ENCODE data around the gene MYADML2. TPM values are rescaled to one million over a fixed set of nuclear protein-coding genes. Genes with fewer than 3 reads are reported as not detected.

MYADML2 gene, protein sequence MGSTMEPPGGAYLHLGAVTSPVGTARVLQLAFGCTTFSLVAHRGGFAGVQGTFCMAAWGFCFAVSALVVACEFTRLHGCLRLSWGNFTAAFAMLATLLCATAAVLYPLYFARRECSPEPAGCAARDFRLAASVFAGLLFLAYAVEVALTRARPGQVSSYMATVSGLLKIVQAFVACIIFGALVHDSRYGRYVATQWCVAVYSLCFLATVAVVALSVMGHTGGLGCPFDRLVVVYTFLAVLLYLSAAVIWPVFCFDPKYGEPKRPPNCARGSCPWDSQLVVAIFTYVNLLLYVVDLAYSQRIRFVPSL
- total RNA-seq (24.1 TPM), polyA plus RNA-seq (ENCODE audit: insufficient read depth in 1 of 8, insufficient read length in 8 of 8, low replicate concordance in 1 of 8) (10 to 100 TPM; 11.3 to 23.1 (median 20.0) TPM)
- long read RNA-seq, donor 1 = 0 reads
- long read RNA-seq, donor 2 = 0 reads
- long read RNA-seq, donor 3 = 0 reads
- long read RNA-seq, donor 4, partial matches to known transcripts = 11 of 11 reads
- long read RNA-seq, donor 4, other reads (novel, unspliced or antisense) = 0 of 11 reads
- long read RNA-seq, donor 5, partial matches to known transcripts = 24 of 24 reads
- long read RNA-seq, donor 5, other reads (novel, unspliced or antisense) = 0 of 24 reads
- long read RNA-seq, donor 6 = 0 reads
- long read RNA-seq, donor 7 = 0 reads
- long read RNA-seq, donor 8, partial matches to known transcripts = 10 of 10 reads
- long read RNA-seq, donor 8, other reads (novel, unspliced or antisense) = 0 of 10 reads
- long read RNA-seq, donor 9, partial matches to known transcripts = 9 of 9 reads
- long read RNA-seq, donor 9, other reads (novel, unspliced or antisense) = 0 of 9 reads
- long read RNA-seq, donor 10 = 0 reads
- long read RNA-seq, donor 11, partial matches to known transcripts = 18 of 18 reads
- long read RNA-seq, donor 11, other reads (novel, unspliced or antisense) = 0 of 18 reads

DNA sequence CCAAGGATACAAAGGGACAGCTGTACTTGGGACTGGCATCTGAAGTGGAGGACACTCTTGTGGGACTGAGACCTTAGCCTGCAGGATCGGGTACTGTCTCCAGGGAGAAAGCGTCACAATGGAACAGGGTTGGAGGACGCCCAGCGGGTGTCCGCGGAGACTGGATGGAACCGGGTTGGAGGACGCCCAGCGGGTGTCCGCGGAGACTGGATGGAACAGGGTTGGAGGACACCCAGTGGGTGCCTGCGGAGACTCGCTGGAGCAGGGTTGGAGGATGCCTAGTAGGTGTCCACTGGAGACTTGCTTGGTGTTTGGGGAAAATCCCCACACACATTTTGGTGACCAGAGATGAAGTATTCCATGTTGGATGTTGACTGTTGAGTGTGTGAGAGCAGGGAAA is at the start of gene MYADML2:
Gene MYADML2, minus strand, starts transcription at position 45 of the 400 bp plus-strand sequence. CDS start 5,492 bp downstream, outside the sequence.
- H3K4me3 ChIP-seq (ENCODE audit: low read length) = no peak within 1 kb of the TSS
- DNase-seq = no peak
- WGBS (ENCODE audit: insufficient coverage) = 90% methylated on average over 6 of the region's 13 CpGs
- no peaks in the 10 kb centered on the region for H3K36me3 ChIP-seq (ENCODE audit: control insufficient read depth, insufficient read depth, low read length)
- peaks cover 10% of the 10 kb centered on the region for H3K27me3 ChIP-seq (ENCODE audit: control insufficient read depth, insufficient read depth, low read length)
- H3K27ac ChIP-seq (ENCODE audit: low read length) = no peak within 1 kb of the TSS
- no peaks in the 10 kb centered on the region for H3K9me3 ChIP-seq (replicated peaks; ENCODE audit: control insufficient read depth, low read depth, low read length)
- peaks cover 4% of the 10 kb centered on the region for H3K4me1 ChIP-seq (ENCODE audit: control insufficient read depth, insufficient read depth, low read length)

DNA sequence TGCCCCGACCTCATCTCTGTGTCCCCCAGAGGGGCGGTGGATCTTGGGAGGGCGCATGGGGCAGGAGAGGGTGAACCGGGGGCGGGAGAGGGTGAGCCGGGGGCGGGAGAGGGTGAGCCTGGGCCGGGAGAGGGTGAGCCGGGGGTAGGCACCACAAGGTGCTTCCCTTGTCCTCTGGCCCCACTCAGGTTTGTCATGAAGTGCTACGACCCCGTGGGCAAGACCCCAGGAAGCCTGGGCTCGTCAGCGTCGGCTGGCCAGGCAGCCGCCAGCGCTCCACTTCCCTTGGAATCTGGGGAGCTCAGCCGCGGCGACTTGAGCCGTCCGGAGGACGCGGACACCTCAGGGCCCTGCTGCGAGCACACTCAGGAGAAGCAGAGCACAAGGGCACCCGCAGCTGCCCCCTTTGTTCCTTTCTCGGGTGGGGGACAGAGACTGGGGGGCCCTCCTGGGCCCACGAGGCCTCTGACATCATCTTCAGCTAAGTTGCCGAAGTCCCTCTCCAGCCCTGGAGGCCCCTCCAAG is 49.3 kb upstream of the MYADML2 start:
- DNase-seq = no peak
- Histone ChIP-seq H3K27ac (ENCODE audit: low read length) (no peak overlapping the region), H3K9me3 (replicated peaks; ENCODE audit: control insufficient read depth, low read depth, low read length) (no peaks in the 10 kb centered on the region), H3K27me3 (ENCODE audit: control insufficient read depth, insufficient read depth, low read length) (no peaks in the 10 kb centered on the region), H3K4me3 (ENCODE audit: low read length) (no peak overlapping the region), H3K36me3 (ENCODE audit: control insufficient read depth, insufficient read depth, low read length) (peaks cover 21% of the 10 kb centered on the region), H3K4me1 (ENCODE audit: control insufficient read depth, insufficient read depth, low read length) (peaks cover 63% of the 10 kb centered on the region)
- 86% methylated on average over 20 of the region's 28 CpGs for WGBS (ENCODE audit: insufficient coverage)

DNA sequence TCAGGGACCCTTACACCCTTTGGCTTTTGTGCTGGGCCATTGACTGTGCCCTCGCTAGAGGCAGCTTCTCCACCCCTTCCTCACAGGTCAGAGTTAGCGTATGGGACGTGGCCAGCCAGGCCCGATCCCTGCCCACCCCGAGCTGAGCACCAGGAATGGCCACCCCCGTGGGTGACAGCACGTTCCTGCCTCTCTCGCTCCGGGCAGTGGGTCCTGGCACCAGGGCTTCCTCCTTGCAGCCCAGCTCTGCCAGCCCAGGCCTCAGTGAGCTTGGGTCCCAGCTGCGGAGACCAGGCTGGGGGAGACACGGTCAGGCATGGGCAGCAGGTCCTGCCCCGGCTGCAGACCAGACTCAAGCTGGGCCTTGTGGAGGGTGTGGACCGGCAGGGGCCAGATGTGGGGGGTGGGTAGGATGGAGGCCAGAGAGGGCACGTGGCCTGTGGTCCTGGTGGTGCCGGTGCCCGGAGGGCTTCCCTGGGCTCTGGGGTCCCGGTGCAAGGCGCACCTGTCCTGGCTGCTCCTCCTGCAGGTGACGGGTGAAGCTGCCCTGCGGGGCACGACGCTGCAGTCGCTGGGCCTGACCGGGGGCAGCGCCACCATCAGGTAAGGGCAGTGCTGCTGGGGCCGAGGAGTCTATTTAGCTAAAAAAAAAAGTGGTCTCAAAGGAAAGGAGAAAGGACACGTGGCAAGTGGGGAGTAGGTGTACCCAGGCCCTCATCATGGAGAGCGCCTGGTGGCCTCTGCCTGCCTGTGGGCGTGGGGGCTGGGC is 48.6 kb upstream of the MYADML2 start:
- Histone ChIP-seq H3K4me3 (ENCODE audit: low read length) (no peak overlapping the region), H3K27me3 (ENCODE audit: control insufficient read depth, insufficient read depth, low read length) (no peaks in the 10 kb centered on the region), H3K4me1 (ENCODE audit: control insufficient read depth, insufficient read depth, low read length) (peaks cover 63% of the 10 kb centered on the region), H3K27ac (ENCODE audit: low read length) (no peak overlapping the region), H3K36me3 (ENCODE audit: control insufficient read depth, insufficient read depth, low read length) (peaks cover 22% of the 10 kb centered on the region), H3K9me3 (replicated peaks; ENCODE audit: control insufficient read depth, low read depth, low read length) (no peaks in the 10 kb centered on the region)
- no peak for DNase-seq
- WGBS (ENCODE audit: insufficient coverage) = 93% methylated on average over 29 of the region's 29 CpGs

DNA sequence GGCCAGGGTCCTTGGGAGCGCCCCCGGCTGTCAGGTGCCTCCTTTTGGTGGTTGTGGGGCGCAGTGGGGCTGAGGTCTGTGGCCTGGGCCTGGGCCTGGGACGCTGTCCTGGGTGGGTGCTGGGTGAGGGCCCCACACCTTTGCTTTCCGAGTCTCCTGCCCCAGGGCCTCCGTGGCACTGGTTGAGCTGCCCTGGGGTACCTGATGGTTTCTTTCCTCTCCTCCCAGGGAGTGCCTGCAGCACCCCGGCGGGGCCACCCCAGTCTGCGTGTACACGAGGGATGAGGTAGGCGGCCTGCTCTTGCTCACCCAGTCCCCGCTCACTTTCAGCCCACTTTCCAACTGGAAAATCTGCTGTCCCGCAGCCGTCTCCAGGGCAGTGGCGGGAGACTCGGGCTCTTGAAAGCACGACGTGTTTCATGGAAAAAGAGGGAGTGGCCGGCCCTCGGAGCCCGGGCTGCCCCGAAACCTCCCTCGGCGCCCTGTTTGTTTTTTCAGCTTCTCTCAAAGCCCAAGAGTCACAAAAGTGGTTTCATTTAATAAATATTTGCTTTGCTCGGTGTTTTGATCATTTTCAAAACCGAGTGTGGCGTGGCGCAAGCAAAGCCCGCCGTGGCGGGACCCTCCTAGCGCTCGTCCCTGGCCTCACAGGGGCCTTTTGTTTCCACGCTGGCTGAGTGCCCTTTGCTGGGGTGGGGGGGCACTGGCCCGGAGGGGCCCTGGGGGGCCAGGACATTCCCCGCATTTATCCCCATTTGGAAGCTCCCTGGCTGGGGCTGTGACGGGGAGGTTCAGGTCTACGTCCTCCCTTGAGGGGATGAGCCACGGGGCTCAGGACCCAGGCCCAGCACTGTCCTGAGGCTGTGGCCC is 47.8 kb upstream of the MYADML2 start:
- Histone ChIP-seq H3K4me1 (ENCODE audit: control insufficient read depth, insufficient read depth, low read length) (peaks cover 58% of the 10 kb centered on the region), H3K9me3 (replicated peaks; ENCODE audit: control insufficient read depth, low read depth, low read length) (no peaks in the 10 kb centered on the region), H3K4me3 (ENCODE audit: low read length) (no peak overlapping the region), H3K27ac (ENCODE audit: low read length) (no peak overlapping the region), H3K27me3 (ENCODE audit: control insufficient read depth, insufficient read depth, low read length) (no peaks in the 10 kb centered on the region), H3K36me3 (ENCODE audit: control insufficient read depth, insufficient read depth, low read length) (peaks cover 28% of the 10 kb centered on the region)
- WGBS (ENCODE audit: insufficient coverage) = 90% methylated on average over 23 of the region's 39 CpGs
- DNase-seq = no peak

DNA sequence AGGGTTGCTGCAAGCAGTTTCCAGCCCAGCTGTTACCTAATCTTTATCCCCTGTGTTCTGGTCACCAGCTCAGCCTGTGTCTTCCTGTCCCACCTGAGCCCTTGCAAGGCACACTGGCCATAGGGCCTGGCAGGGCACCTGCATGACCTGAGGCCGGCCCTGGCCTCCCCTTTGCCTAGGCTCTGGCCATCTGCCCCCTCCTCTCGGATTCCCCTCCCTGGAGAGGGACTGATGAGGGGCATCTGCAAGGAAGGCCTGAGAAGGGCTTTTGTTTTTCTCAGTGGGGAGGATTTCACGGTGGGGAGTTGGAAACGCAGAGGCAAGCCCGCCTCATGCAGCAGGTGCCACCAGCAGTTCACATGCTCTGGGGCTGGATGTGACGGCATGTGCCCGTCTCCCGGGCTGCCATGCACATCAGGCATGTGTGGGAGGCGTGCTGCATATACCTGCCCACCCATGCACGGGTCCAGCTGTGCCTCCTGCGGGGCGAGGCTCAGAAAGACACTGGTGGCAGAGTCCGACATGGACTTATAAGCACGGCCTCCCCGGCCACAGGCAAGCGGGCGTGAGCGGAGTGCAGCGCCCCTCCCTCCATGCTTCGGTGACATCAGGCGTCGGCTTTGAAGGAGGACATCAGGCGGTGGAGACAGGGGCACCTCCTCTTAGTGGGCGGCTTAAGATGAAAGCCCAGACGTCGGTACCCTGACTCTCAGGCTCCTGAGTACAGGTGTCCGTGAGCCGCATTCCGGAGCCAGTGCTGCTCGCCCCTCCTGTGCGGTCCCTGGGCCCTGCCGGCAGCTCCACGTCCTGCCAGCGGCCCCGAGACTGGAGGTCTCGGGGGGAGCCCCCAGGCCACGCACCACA is 46.9 kb upstream of the MYADML2 start:
- Histone ChIP-seq H3K4me1 (ENCODE audit: control insufficient read depth, insufficient read depth, low read length) (peaks cover 56% of the 10 kb centered on the region), H3K27me3 (ENCODE audit: control insufficient read depth, insufficient read depth, low read length) (no peaks in the 10 kb centered on the region), H3K4me3 (ENCODE audit: low read length) (no peak overlapping the region), H3K27ac (ENCODE audit: low read length) (no peak overlapping the region), H3K9me3 (replicated peaks; ENCODE audit: control insufficient read depth, low read depth, low read length) (no peaks in the 10 kb centered on the region), H3K36me3 (ENCODE audit: control insufficient read depth, insufficient read depth, low read length) (peaks cover 32% of the 10 kb centered on the region)
- WGBS (ENCODE audit: insufficient coverage) = 87% methylated on average over 34 of the region's 37 CpGs
- no peak for DNase-seq

DNA sequence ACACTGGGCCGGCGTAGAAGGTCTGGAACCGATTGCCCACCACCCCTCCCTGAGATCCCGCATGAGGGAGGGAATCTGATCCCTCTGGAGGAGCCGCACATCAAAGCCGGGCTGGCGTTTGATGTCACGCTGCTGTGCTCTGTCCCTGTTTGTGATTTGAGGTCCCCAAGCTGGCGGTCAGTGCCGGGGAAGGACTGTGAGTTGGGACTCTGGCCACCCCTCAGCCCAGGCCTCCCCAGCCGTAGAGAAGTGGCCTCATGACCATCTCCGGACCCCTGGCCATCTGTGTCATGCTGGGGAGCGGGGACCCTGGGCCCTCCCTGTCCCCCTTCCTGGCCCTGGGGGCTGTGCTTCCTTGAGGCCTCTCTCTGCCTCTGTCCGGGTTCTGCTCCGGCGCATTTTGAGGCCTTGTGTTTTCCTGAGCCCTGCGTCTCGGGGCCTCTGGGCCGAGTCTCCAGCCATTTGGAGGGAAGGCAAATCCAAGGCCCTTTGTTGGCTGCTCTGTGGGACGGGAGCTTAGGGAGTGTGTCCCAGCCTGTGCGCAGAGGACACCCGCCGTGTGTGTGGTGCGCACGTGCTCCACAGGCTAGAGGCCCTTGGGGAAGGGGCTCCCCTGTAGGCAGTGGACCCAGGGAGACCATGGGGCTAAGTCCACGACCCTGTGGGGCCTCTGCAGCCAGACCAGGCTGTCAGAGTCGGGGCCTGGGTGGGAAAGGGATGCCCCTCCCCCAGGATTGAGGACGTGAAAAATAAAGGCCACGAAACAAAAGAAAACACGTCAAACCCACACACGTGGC is 45.5 kb upstream of the MYADML2 start:
- H3K36me3 ChIP-seq (ENCODE audit: control insufficient read depth, insufficient read depth, low read length) = peaks cover 37% of the 10 kb centered on the region
- H3K4me1 ChIP-seq (ENCODE audit: control insufficient read depth, insufficient read depth, low read length) = peaks cover 52% of the 10 kb centered on the region
- WGBS (ENCODE audit: insufficient coverage) = 33% methylated on average over 27 of the region's 31 CpGs
- H3K4me3 ChIP-seq (ENCODE audit: low read length) = no peak overlapping the region
- peak; percentile 54 for DNase-seq
- no peaks in the 10 kb centered on the region for H3K9me3 ChIP-seq (replicated peaks; ENCODE audit: control insufficient read depth, low read depth, low read length)
- no peaks in the 10 kb centered on the region for H3K27me3 ChIP-seq (ENCODE audit: control insufficient read depth, insufficient read depth, low read length)
- H3K27ac ChIP-seq (ENCODE audit: low read length) = peak overlapping the region; percentile 88

DNA sequence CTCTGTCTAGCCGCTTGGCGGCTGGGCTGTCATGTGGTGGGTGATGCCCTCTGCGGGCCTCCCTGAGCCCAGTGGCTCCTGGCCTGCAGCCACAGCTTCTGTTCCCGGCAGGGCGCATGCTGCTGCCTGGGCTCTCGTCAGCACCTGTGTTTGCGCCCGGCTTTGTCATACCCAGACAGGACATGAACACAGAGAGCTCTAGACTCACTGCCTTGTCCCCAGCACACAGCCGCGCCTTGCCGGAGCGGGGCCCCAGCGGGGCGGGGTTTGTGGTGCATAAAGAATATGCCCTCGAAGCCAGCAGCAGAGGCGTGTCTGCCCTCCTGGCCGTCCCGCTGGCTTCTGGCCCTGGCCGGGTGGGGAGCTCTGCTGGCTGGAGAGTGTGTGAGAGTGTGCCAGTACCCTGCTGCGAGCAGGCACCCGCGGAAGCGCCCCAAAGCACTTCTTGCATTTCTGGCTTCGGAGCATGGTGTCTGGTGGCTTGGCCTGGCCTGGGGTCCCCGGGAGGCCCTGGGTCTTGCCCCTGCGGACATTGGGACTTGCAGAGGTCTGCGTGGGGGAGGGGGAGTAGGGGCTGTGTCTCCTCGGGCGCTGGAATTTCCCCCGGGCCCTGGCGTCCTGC is 44.8 kb upstream of the MYADML2 start:
- DNase-seq = peak; percentile 85
- Histone ChIP-seq H3K27me3 (ENCODE audit: control insufficient read depth, insufficient read depth, low read length) (no peaks in the 10 kb centered on the region), H3K27ac (ENCODE audit: low read length) (peak overlapping the region; percentile 88), H3K9me3 (replicated peaks; ENCODE audit: control insufficient read depth, low read depth, low read length) (no peaks in the 10 kb centered on the region), H3K4me3 (ENCODE audit: low read length) (peak overlapping the region; percentile 13), H3K4me1 (ENCODE audit: control insufficient read depth, insufficient read depth, low read length) (peaks cover 52% of the 10 kb centered on the region), H3K36me3 (ENCODE audit: control insufficient read depth, insufficient read depth, low read length) (peaks cover 43% of the 10 kb centered on the region)
- 20% methylated on average over 18 of the region's 31 CpGs for WGBS (ENCODE audit: insufficient coverage)

Data from muscle of leg (tissue), 16 donors.